Stomach (tissue), 9 donors: ENCODE data around the gene OR5H6. TPM values are rescaled to one million over a fixed set of nuclear protein-coding genes. Genes with fewer than 3 reads are reported as not detected.

Experiments
- DNase-seq, 2 donors: peaks; one replicate each; pipeline versions ENCODE4 v3.0.0 to v3.0.0-alpha.2; 2013 to 2019
- H3K27ac ChIP-seq, 5 donors: fragments of 200-600 bp in 4 of 5; sonication (generic) in 4 of 5; one replicate each; pipeline ENCODE4 v1.5.1; 2013 to 2019; ENCODE audit warnings: mild to moderate bottlenecking in 1 of 5, moderate library complexity in 1 of 5
- H3K27me3 ChIP-seq, 3 donors: fragments of 200-600 bp; sonication (generic); one replicate each; pipeline ENCODE4 v1.5.1; 2017 to 2019; ENCODE audit warnings: mixed run types in 1 of 3
- H3K36me3 ChIP-seq, 4 donors: fragments of 200-600 bp; sonication (generic); 1 replicate in 3 of 4; 2 replicates in 1 of 4; pipeline ENCODE4 v1.5.1; 2016 to 2019
- H3K4me1 ChIP-seq, 4 donors: fragments of 200-600 bp; sonication (generic); one replicate each; pipeline ENCODE4 v1.5.1; 2016 to 2019
- H3K4me3 ChIP-seq, 4 donors: fragments of 200-600 bp; sonication (generic) in 3 of 4; one replicate each; pipeline ENCODE4 v1.5.1; 2016 to 2019; ENCODE audit warnings: mild to moderate bottlenecking in 1 of 4
- H3K9me3 ChIP-seq, 4 donors: fragments of 200-600 bp; sonication (generic); one replicate each; pipeline ENCODE4 v1.5.1; 2016 to 2019
- EP300 ChIP-seq: sonication (generic); formaldehyde crosslinking; IDR thresholded peaks from one replicate; pipeline ENCODE4 v1.6.1; 2017; ENCODE audit warnings: antibody characterized with exemption
- POLR2A ChIP-seq, 4 donors: fragments of 450-650 bp; IDR thresholded peaks; one replicate each; pipeline ENCODE4 v1.6.1; 2016; ENCODE audit warnings: antibody characterized with exemption in 4 of 4, control low read depth in 2 of 4, mild to moderate bottlenecking in 1 of 4, moderate library complexity in 1 of 4
- POLR2AphosphoS5 ChIP-seq, 3 donors: sonication (generic); formaldehyde crosslinking; IDR thresholded peaks; one replicate each; pipeline ENCODE4 v1.6.1; 2016; ENCODE audit warnings: antibody characterized with exemption in 3 of 3
- WGBS, 5 donors: extraction: QIAGEN DNeasy Blood & Tissue Kit in 3 of 5; methylation state at CpG; one replicate each; pipeline versions ENCODE4 v1.1.5 to v1.1.7; 2013 to 2018; 5-methylcytosine and 5-hydroxymethylcytosine counted together
- intact Hi-C: fragments of 100-400 bp; cut with DNase I; formaldehyde crosslinking; loops from one replicate; pipeline ENCODE4 v1.15.1; 2023; ENCODE audit warnings: low total_unique reads
- polyA plus RNA-seq, 3 donors: library from polyadenylated mRNA; stranded (reverse); fragments of 200-250 nt; gene quantifications; one replicate each; pipeline ENCODE4 v1.2.3, GENCODE V29; 2013
- total RNA-seq, 5 donors: library from RNA; depleted of rRNA; stranded (reverse); fragments of >200 nt; gene quantifications; one replicate each; pipeline versions ENCODE4 v1.1.0 to v1.2.3, GENCODE V29; 2014 to 2016
- TF ChIP-seq, protein P1 (sequence below), 7 experiments: fragments of 450-650 bp in 4 of 7; fragments of 200-600 bp in 3 of 7; sonication (generic) in 3 of 7; IDR thresholded peaks; one replicate each; pipeline ENCODE4 v1.5.1; 2016 to 2019; ENCODE audit warnings: antibody characterized with exemption in 7 of 7, control low read depth in 2 of 7, mild to moderate bottlenecking in 1 of 7
- donor health status: healthy with polysubstance abuse.
- donor health status: Bipolar disorder and iron deficiency.
- donor health status: healthy.

The OR5H6 gene
- total and polyA plus RNA-seq, 8 donors, result not detected

DNA sequence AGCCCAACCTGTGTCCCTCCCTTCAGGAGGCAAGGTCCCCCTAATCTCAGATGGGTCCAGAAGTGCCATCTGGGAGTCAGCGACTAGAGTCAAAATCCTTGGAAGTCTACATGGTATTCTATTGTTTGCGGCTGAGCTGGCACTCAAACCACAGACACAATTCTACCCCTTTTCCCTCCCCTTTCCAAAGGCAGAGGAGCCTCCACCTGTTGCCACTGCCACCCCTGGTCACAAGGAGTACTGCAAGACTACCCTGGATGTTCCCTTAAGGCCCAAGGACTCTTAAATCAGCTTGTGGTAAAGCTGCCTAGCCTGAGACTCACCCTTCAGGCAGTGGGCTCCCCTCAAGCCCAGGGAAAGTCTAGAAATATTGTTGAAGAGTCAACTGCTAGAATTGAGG, 4.3 kb upstream of the OR5H6 start:
- no peaks in the 10 kb centered on the region for H3K27me3 ChIP-seq
- H3K27ac ChIP-seq, result no peak overlapping the region
- DNase-seq, result no peak
- 20 to 74% (median 56%) methylated on average over 1 to 2 of the region's 2 CpGs for whole genome bisulfite sequencing, 5 donors
- no peaks in the 10 kb centered on the region for H3K4me1 ChIP-seq
- H3K9me3 ChIP-seq, result peaks cover 0 to 11% (median 2%) of the 10 kb centered on the region in 4 donors
- TF ChIP-seq, protein P1, sequence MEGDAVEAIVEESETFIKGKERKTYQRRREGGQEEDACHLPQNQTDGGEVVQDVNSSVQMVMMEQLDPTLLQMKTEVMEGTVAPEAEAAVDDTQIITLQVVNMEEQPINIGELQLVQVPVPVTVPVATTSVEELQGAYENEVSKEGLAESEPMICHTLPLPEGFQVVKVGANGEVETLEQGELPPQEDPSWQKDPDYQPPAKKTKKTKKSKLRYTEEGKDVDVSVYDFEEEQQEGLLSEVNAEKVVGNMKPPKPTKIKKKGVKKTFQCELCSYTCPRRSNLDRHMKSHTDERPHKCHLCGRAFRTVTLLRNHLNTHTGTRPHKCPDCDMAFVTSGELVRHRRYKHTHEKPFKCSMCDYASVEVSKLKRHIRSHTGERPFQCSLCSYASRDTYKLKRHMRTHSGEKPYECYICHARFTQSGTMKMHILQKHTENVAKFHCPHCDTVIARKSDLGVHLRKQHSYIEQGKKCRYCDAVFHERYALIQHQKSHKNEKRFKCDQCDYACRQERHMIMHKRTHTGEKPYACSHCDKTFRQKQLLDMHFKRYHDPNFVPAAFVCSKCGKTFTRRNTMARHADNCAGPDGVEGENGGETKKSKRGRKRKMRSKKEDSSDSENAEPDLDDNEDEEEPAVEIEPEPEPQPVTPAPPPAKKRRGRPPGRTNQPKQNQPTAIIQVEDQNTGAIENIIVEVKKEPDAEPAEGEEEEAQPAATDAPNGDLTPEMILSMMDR (IDR thresholded peaks at IDR 0.05), result no peak
- TF ChIP-seq EP300, result no peak
- TF ChIP-seq POLR2AphosphoS5 (IDR thresholded peaks at IDR 0.05), result no peak
- TF ChIP-seq POLR2A (IDR thresholded peaks at IDR 0.05), result no peak
- H3K36me3 ChIP-seq, result no peaks in the 10 kb centered on the region
- intact Hi-C loops, result no loop called here
- H3K4me3 ChIP-seq, result no peak overlapping the region

DNA sequence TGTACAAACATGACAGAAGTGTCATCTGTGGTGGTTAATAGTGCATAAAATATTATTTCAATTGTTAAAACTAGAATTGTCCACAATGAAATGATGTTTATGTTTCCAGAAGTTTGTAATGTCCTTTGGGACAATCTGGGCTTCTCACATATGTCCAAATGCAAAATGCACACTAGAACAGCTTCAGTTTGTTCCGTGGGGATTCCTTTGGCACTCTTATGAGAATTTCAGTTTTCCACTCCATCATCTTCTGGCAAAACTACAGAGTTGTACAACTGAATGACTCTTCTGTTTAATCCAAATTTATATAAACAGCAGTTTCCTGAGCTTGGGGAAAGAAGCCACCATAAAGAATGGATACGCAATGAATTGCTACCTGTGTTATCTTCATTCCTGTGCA, 2.0 kb upstream of the OR5H6 start:
- no peak overlapping the region for H3K27ac ChIP-seq
- intact Hi-C loops, result no loop called here

DNA sequence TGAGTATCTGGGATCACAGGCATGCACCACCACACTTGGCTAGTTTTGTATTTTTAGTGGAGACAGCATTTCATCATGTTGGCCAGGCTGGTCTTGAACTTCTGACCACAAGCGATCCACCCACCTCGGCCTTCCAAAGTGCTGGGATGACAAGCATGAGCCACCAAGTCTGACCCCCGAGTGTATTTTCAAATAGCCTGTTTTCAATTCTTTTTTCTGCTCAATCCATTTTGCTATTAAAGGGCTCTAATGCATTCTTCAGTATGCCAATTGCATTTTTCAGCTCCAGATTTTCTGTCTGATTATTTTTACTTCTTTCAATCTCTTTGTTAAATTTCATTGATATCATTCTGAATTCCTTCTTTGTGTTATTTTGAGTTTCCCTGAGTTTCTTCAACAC, 5.8 kb downstream of the OR5H6 start:
- DNase-seq, result no peak
- intact Hi-C loops, result no loop called here
- H3K9me3 ChIP-seq, result peaks cover 7 to 30% (median 18%) of the 10 kb centered on the region in 4 donors
- no peaks in the 10 kb centered on the region for H3K4me1 ChIP-seq
- H3K27ac ChIP-seq, result no peak overlapping the region
- 69 to 82% (median 75%) methylated on average over 3 of the region's 3 CpGs for WGBS, 5 donors
- H3K4me3 ChIP-seq, result no peak overlapping the region
- H3K27me3 ChIP-seq, result no peaks in the 10 kb centered on the region
- TF ChIP-seq, protein P1 (IDR thresholded peaks at IDR 0.05), result no peak
- TF ChIP-seq POLR2A (IDR thresholded peaks at IDR 0.05) (no peak), EP300 (no peak), POLR2AphosphoS5 (IDR thresholded peaks at IDR 0.05) (no peak)
- no peaks in the 10 kb centered on the region for H3K36me3 ChIP-seq

More for the DNA sequence above, 2.0 kb upstream of the OR5H6 start:
- Histone ChIP-seq H3K9me3 (peaks cover 0 to 11% (median 2%) of the 10 kb centered on the region in 4 donors), H3K4me3 (no peak overlapping the region), H3K36me3 (no peaks in the 10 kb centered on the region), H3K4me1 (no peaks in the 10 kb centered on the region), H3K27me3 (no peaks in the 10 kb centered on the region)
- 56 to 85% (median 80%) methylated on average over 2 of the region's 2 CpGs for WGBS, 5 donors
- no peak for DNase-seq
- TF ChIP-seq EP300 (no peak), POLR2AphosphoS5 (IDR thresholded peaks at IDR 0.05) (no peak), POLR2A (IDR thresholded peaks at IDR 0.05) (no peak)
- TF ChIP-seq, protein P1 (IDR thresholded peaks at IDR 0.05), result no peak

DNA sequence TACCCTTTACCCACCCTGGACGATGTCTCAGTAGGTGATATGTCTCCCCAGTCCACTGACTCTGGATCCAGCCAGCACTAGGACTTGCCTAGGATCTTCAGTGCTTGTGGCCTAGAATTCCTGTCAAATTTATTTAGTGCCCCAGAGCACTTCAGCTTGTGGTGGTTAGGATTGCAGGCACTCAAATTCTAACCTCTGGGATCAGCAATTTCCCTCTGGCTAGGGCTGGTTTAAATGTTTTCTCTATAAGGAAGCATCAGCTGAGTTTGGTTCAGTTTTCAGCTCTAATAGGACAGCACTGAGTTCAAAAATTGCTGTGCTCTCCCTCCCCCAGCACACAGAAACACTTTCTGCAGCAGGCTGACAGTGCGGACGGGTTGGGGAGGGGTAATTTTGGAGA, 8.1 kb downstream of the OR5H6 start:
- WGBS, 5 donors, result 67 to 82% (median 76%) methylated on average over 3 of the region's 3 CpGs
- Histone ChIP-seq H3K27ac (no peak overlapping the region), H3K27me3 (no peaks in the 10 kb centered on the region), H3K36me3 (no peaks in the 10 kb centered on the region), H3K4me3 (no peak overlapping the region), H3K4me1 (no peaks in the 10 kb centered on the region), H3K9me3 (peaks cover 7 to 36% (median 21%) of the 10 kb centered on the region in 4 donors)
- intact Hi-C loops, result no loop called here
- no peak for DNase-seq
- TF ChIP-seq POLR2AphosphoS5 (IDR thresholded peaks at IDR 0.05), result no peak
- no peak for TF ChIP-seq POLR2A (IDR thresholded peaks at IDR 0.05)
- TF ChIP-seq EP300, result no peak
- TF ChIP-seq, protein P1 (IDR thresholded peaks at IDR 0.05), result no peak
